ENCODE data around the gene CHAT.

The CHAT gene

GRCh38 chr10:49600781-49601400 is 12.9 kb upstream of the CHAT start:
- Mint-ChIP-seq H3K27me3 (peaks cover 25% of the 10 kb centered on the region), H3K27ac (no peak overlapping the region), H3K4me3 (no peak overlapping the region), H3K9me3 (no peaks in the 10 kb centered on the region), H3K4me1 (ENCODE audit: low read depth) (peaks cover 5% of the 10 kb centered on the region), H3K36me3 (ENCODE audit: low read depth) (no peaks in the 10 kb centered on the region)
- intact Hi-C loops (cut with micrococcal nuclease), result no loop called here

- intact Hi-C loops (cut with micrococcal nuclease), result no loop called here
- Mint-ChIP-seq H3K9me3 (no peaks in the 10 kb centered on the region), H3K4me3 (no peak overlapping the region), H3K27ac (no peak overlapping the region), H3K4me1 (ENCODE audit: low read depth) (peaks cover 3% of the 10 kb centered on the region), H3K36me3 (ENCODE audit: low read depth) (no peaks in the 10 kb centered on the region), H3K27me3 (peaks cover 28% of the 10 kb centered on the region)
These were observed 12.0 kb upstream of the CHAT start for GRCh38 chr10:49601857-49602256.

- H3K27ac Mint-ChIP-seq, result no peak overlapping the region
- intact Hi-C loops (cut with micrococcal nuclease), result no loop called here
- peaks cover 4% of the 10 kb centered on the region for H3K4me1 Mint-ChIP-seq (ENCODE audit: low read depth)
- no peak overlapping the region for H3K4me3 Mint-ChIP-seq
- H3K27me3 Mint-ChIP-seq, result peaks cover 34% of the 10 kb centered on the region
- H3K9me3 Mint-ChIP-seq, result no peaks in the 10 kb centered on the region
- H3K36me3 Mint-ChIP-seq (ENCODE audit: low read depth), result no peaks in the 10 kb centered on the region
These were observed 11.3 kb upstream of the CHAT start for GRCh38 chr10:49602380-49603023.

- Mint-ChIP-seq H3K27ac (no peak overlapping the region), H3K36me3 (ENCODE audit: low read depth) (no peaks in the 10 kb centered on the region), H3K4me3 (no peak overlapping the region), H3K9me3 (no peaks in the 10 kb centered on the region), H3K4me1 (ENCODE audit: low read depth) (peaks cover 4% of the 10 kb centered on the region), H3K27me3 (peaks cover 57% of the 10 kb centered on the region)
- intact Hi-C loops (cut with micrococcal nuclease), result loop anchor here (5.0 kb wide), 1 partner anchor 157 kb away; the partner anchor contains the start of gene OGDHL
These were observed 8.5 kb upstream of the CHAT start for GRCh38 chr10:49605216-49605938.

- Mint-ChIP-seq H3K36me3 (ENCODE audit: low read depth) (no peaks in the 10 kb centered on the region), H3K9me3 (no peaks in the 10 kb centered on the region), H3K27ac (no peak overlapping the region), H3K4me3 (no peak overlapping the region), H3K4me1 (ENCODE audit: low read depth) (peaks cover 4% of the 10 kb centered on the region), H3K27me3 (peaks cover 62% of the 10 kb centered on the region)
- intact Hi-C loops (cut with micrococcal nuclease), result loop anchor here (5.0 kb wide), 1 partner anchor 156 kb away; the partner anchor contains the start of gene OGDHL
These were observed 7.8 kb upstream of the CHAT start for GRCh38 chr10:49605939-49606509.

- Mint-ChIP-seq H3K4me3 (no peak overlapping the region), H3K27ac (no peak overlapping the region), H3K4me1 (ENCODE audit: low read depth) (peaks cover 4% of the 10 kb centered on the region), H3K9me3 (no peaks in the 10 kb centered on the region), H3K36me3 (ENCODE audit: low read depth) (no peaks in the 10 kb centered on the region), H3K27me3 (peaks cover 67% of the 10 kb centered on the region)
- intact Hi-C loops (cut with micrococcal nuclease), result loop anchor here (5.0 kb wide), 1 partner anchor 155 kb away; the partner anchor contains the start of gene OGDHL
These were observed 6.8 kb upstream of the CHAT start for GRCh38 chr10:49606981-49607535.

GRCh38 chr10:49608166-49609005 is 5.5 kb upstream of the CHAT start:
- Mint-ChIP-seq H3K27ac (no peak overlapping the region), H3K4me3 (no peak overlapping the region), H3K27me3 (peaks cover 77% of the 10 kb centered on the region), H3K36me3 (ENCODE audit: low read depth) (no peaks in the 10 kb centered on the region), H3K9me3 (no peaks in the 10 kb centered on the region), H3K4me1 (ENCODE audit: low read depth) (peaks cover 4% of the 10 kb centered on the region)
- intact Hi-C loops (cut with micrococcal nuclease), result loop anchor here (5.0 kb wide), 1 partner anchor 154 kb away; the partner anchor contains the start of gene OGDHL

- Mint-ChIP-seq H3K27ac (no peak overlapping the region), H3K4me3 (no peak overlapping the region)
These were observed 4.9 kb upstream of the CHAT start for GRCh38 chr10:49609006-49609282.

GRCh38 chr10:49609283-49610113 is 4.3 kb upstream of the CHAT start:
- H3K36me3 Mint-ChIP-seq (ENCODE audit: low read depth), result no peaks in the 10 kb centered on the region
- H3K4me1 Mint-ChIP-seq (ENCODE audit: low read depth), result peaks cover 4% of the 10 kb centered on the region
- H3K27me3 Mint-ChIP-seq, result peaks cover 84% of the 10 kb centered on the region
- H3K27ac Mint-ChIP-seq, result no peak overlapping the region
- intact Hi-C loops (cut with micrococcal nuclease), result loop anchor here (5.0 kb wide), 1 partner anchor 153 kb away; the partner anchor contains the start of gene OGDHL
- no peak overlapping the region for H3K4me3 Mint-ChIP-seq
- no peaks in the 10 kb centered on the region for H3K9me3 Mint-ChIP-seq

More at GRCh38 chr10:49609006-49609282, 4.9 kb upstream of the CHAT start:
- peaks cover 81% of the 10 kb centered on the region for H3K27me3 Mint-ChIP-seq
- no peaks in the 10 kb centered on the region for H3K9me3 Mint-ChIP-seq
- intact Hi-C loops (cut with micrococcal nuclease), result loop anchor here (5.0 kb wide), 1 partner anchor 153 kb away; the partner anchor contains the start of gene OGDHL
- no peaks in the 10 kb centered on the region for H3K36me3 Mint-ChIP-seq (ENCODE audit: low read depth)
- peaks cover 4% of the 10 kb centered on the region for H3K4me1 Mint-ChIP-seq (ENCODE audit: low read depth)

GRCh38 chr10:49610114-49610457 is 3.8 kb upstream of the CHAT start, which contains the start of gene SLC18A3:
Gene SLC18A3 (plus strand): TSS chr10:49610310. CDS start chr10:49610741, 431 bp downstream.
- peaks cover 85% of the 10 kb centered on the region for H3K27me3 Mint-ChIP-seq
- intact Hi-C loops (cut with micrococcal nuclease), result no loop called here
- no peaks in the 10 kb centered on the region for H3K36me3 Mint-ChIP-seq (ENCODE audit: low read depth)
- no peak within 1 kb of the TSS for H3K27ac Mint-ChIP-seq
- H3K9me3 Mint-ChIP-seq, result no peaks in the 10 kb centered on the region
- H3K4me1 Mint-ChIP-seq (ENCODE audit: low read depth), result peaks cover 4% of the 10 kb centered on the region
- no peak within 1 kb of the TSS for H3K4me3 Mint-ChIP-seq

- H3K4me1 Mint-ChIP-seq (ENCODE audit: low read depth), result peaks cover 4% of the 10 kb centered on the region
- H3K27ac Mint-ChIP-seq, result no peak overlapping the region
- H3K27me3 Mint-ChIP-seq, result peaks cover 87% of the 10 kb centered on the region
- intact Hi-C loops (cut with micrococcal nuclease), result no loop called here
- no peak overlapping the region for H3K4me3 Mint-ChIP-seq
- H3K9me3 Mint-ChIP-seq, result no peaks in the 10 kb centered on the region
- H3K36me3 Mint-ChIP-seq (ENCODE audit: low read depth), result no peaks in the 10 kb centered on the region
These were observed 3.2 kb upstream of the CHAT start for GRCh38 chr10:49610458-49611165.

- Mint-ChIP-seq H3K27ac (no peak overlapping the region), H3K4me1 (ENCODE audit: low read depth) (peaks cover 4% of the 10 kb centered on the region), H3K36me3 (ENCODE audit: low read depth) (no peaks in the 10 kb centered on the region), H3K9me3 (no peaks in the 10 kb centered on the region), H3K27me3 (peaks cover 88% of the 10 kb centered on the region), H3K4me3 (no peak overlapping the region)
- intact Hi-C loops (cut with micrococcal nuclease), result no loop called here
These were observed 2.5 kb upstream of the CHAT start for GRCh38 chr10:49611166-49611815.
